Measurements from ENCODE around the gene PDK3. TPM values are rescaled to one million over a fixed set of nuclear protein-coding genes. Genes with fewer than 3 reads are reported as not detected.

The PDK3 gene
- total RNA-seq, 1 donor from 2014 or later, result 19.4 TPM

DNA sequence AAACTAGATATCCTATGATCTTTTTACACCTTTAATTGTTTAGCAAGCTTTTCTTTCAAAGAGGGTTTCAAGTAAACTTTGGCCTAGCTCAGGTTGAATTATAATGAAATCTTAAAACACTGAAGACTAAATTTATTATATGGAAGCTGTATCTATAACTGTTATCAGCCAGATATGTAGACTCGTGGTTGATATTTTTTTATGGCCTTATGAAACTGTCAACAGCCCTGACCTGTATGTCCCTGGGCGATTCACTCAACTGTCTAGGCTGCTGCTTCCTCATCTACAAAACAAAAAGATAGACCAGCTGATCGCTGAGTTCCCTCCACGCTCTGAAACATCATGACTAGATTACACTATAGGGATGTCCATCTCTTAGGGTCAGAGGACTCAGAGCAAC, 21.2 kb upstream of the PDK3 start:
- Histone ChIP-seq H3K4me1 (no peaks in the 10 kb centered on the region), H3K36me3 (no peaks in the 10 kb centered on the region), H3K4me3 (no peak overlapping the region), H3K9me3 (no peaks in the 10 kb centered on the region), H3K27me3 (no peaks in the 10 kb centered on the region), H3K27ac (no peak overlapping the region)
- DNase-seq (no peak), ATAC-seq (no peak)
- TF ChIP-seq, protein P1, sequence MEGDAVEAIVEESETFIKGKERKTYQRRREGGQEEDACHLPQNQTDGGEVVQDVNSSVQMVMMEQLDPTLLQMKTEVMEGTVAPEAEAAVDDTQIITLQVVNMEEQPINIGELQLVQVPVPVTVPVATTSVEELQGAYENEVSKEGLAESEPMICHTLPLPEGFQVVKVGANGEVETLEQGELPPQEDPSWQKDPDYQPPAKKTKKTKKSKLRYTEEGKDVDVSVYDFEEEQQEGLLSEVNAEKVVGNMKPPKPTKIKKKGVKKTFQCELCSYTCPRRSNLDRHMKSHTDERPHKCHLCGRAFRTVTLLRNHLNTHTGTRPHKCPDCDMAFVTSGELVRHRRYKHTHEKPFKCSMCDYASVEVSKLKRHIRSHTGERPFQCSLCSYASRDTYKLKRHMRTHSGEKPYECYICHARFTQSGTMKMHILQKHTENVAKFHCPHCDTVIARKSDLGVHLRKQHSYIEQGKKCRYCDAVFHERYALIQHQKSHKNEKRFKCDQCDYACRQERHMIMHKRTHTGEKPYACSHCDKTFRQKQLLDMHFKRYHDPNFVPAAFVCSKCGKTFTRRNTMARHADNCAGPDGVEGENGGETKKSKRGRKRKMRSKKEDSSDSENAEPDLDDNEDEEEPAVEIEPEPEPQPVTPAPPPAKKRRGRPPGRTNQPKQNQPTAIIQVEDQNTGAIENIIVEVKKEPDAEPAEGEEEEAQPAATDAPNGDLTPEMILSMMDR (IDR thresholded peaks at IDR 0.05), result no peak
- intact Hi-C loops (cut with DNase I), result no loop called here

DNA sequence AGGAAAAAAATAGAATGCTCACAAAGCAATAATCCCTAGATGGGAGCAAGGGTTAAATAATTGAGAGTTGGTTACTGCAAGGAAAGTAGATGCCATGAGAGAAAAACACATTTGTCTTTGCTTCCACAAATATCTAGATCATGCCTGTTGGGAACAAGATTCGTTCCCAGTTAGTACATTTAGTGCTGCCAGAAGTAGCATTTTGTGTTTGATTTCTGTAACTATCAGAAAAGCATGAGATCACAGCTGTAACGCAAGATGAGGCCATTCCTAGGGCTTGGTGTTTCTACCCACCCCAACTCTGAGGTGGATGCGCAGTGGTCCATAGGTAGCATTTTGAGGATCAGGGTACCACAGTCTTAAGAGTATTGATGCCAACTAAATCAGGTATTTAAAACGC, 20.4 kb upstream of the PDK3 start:
- H3K27me3 ChIP-seq, result no peaks in the 10 kb centered on the region
- H3K36me3 ChIP-seq, result no peaks in the 10 kb centered on the region
- no peaks in the 10 kb centered on the region for H3K9me3 ChIP-seq
- TF ChIP-seq, protein P1 (IDR thresholded peaks at IDR 0.05), result no peak
- H3K4me3 ChIP-seq, result no peak overlapping the region
- intact Hi-C loops (cut with DNase I), result no loop called here
- no peaks in the 10 kb centered on the region for H3K4me1 ChIP-seq
- DNase-seq (no peak), ATAC-seq (no peak)
- H3K27ac ChIP-seq, result no peak overlapping the region

DNA sequence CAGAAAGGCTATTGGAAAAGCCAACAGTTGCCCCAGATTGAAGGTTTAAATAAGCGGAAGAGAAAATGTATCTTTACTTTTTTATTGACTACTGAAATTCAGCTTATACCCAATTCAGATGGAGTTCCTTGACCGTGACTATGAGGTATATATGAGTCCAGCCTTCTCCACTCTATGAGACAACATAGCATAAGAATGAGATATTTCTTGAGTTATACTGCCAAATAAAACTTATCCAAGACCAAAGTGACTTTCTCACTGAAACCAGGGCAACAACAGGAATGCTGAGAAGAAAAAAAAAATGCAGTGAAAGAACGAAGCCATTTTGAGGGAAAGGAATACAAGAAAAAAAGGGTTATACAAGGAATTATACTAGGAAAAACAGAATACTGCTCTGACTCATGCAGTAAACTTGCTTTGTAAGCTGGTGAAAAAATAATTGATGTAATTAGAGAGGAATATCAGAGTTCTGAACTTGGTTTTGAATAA, 16.3 kb upstream of the PDK3 start:
- TF ChIP-seq, protein P1 (IDR thresholded peaks at IDR 0.05), result no peak
- Histone ChIP-seq H3K9me3 (no peaks in the 10 kb centered on the region), H3K36me3 (no peaks in the 10 kb centered on the region), H3K27ac (no peak overlapping the region), H3K4me3 (no peak overlapping the region), H3K27me3 (no peaks in the 10 kb centered on the region), H3K4me1 (no peaks in the 10 kb centered on the region)
- no peak for DNase-seq
- ATAC-seq, result no peak
- intact Hi-C loops (cut with DNase I), result no loop called here

DNA sequence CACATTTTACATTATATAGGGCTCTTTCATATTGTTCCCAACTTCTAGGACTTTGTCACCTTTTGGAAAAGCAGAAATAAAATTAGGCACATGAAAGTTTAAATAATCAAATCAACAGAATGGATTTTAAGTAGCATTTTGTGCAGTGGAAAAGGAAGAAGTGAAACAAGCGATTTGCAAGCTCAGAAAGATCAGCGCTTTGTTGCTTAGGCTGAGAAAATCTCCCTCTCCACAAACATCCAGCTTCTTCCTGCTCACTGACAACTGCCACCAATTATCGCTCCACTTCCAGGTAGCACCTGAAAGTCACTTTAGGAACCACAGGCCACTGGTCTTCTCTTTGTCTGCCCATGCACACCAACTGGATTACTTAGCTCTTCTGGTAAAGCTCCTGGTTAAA, 2.0 kb upstream of the PDK3 start:
- Histone ChIP-seq H3K36me3 (no peaks in the 10 kb centered on the region), H3K9me3 (no peaks in the 10 kb centered on the region), H3K4me3 (no peak overlapping the region), H3K27ac (no peak overlapping the region), H3K27me3 (no peaks in the 10 kb centered on the region), H3K4me1 (no peaks in the 10 kb centered on the region)
- TF ChIP-seq, protein P1 (IDR thresholded peaks at IDR 0.05), result no peak
- no peak for DNase-seq
- intact Hi-C loops (cut with DNase I), result no loop called here
- ATAC-seq, result no peak

DNA sequence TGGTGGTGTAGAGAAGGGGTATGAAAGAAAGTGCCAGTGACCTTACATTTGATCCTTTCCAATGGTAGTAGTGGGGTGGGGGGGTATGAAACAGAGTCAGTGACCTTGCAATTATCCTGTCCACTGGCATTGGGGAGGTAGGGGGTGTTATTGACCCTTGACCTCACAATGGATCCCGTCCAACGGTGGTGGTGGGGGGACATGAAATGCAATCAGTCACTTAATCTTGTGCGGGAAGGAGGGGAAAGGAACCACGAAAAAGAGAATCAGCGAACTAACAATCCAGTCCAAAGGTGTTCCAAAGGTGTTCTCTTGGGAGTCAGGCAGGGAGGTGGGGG, 619 bp upstream of the PDK3 start:
- TF ChIP-seq, protein P1 (IDR thresholded peaks at IDR 0.05), result no peak
- H3K27ac ChIP-seq, result peak overlapping the region; percentile 76
- ATAC-seq (no peak), DNase-seq (no peak)
- no peaks in the 10 kb centered on the region for H3K36me3 ChIP-seq
- intact Hi-C loops (cut with DNase I), result no loop called here
- no peaks in the 10 kb centered on the region for H3K4me1 ChIP-seq
- peak overlapping the region; percentile 64 for H3K4me3 ChIP-seq
- H3K9me3 ChIP-seq, result no peaks in the 10 kb centered on the region
- H3K27me3 ChIP-seq, result no peaks in the 10 kb centered on the region

DNA sequence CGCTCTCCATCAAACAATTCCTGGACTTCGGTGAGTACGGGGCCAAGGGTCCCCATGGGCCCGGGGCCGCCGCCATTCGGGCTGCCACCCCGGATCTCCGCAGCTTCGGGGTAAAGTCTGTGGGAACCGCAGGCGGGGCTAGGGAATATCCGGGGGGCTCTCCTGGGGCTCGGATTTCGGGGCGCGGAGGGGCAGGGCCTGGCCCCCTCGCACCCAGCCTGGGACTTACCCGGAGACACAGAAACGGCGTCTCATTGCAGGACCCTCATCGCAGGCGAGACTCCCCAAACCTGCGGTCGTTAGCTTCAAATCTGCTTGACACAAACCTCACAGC, 413 bp downstream of the PDK3 start:
- no peak for ATAC-seq
- H3K36me3 ChIP-seq, result no peaks in the 10 kb centered on the region
- intact Hi-C loops (cut with DNase I), result no loop called here

More for the DNA sequence above, 413 bp downstream of the PDK3 start:
- Histone ChIP-seq H3K4me3 (peak overlapping the region; percentile 64), H3K4me1 (no peaks in the 10 kb centered on the region), H3K27me3 (no peaks in the 10 kb centered on the region), H3K9me3 (no peaks in the 10 kb centered on the region), H3K27ac (peak overlapping the region; percentile 76)
- no peak for DNase-seq
- TF ChIP-seq, protein P1 (IDR thresholded peaks at IDR 0.05), result no peak

Data from upper lobe of right lung (tissue), 1 donor.